HG03103 (cell line): ENCODE data around the gene CFAP20DC.

ENCODE experiments used
- ATAC-seq: cut with Tn5 transposase; IDR thresholded peaks from one replicate; pipeline ENCODE4 v1.9.1; 2021; ENCODE audit warnings: low read depth; ENCODE audit not compliant: unreplicated experiment

Gene CFAP20DC

DNA sequence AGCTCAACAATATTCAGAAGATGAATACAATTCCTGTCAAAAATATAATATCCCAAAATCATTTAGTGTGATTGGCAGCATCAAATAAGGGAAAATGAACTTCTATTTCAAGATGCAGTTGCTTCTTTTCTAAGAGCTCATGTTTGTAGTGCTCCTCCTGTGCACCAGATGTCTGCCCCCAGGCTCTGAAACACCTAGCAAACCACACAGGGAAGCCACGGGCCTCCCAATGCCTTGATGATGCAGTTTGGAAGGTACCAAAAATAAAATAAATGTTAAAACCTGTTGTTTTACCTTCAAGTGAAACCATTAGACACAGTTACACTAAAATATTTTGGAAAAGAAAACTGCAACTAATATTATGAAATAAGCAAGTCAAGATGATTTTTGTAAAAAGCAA, 22.2 kb downstream of the CFAP20DC start:
- no peak for ATAC-seq

- no peak for ATAC-seq
Measured at GRCh38 chr3:59023612-59024011, 26.2 kb downstream of the CFAP20DC start.

DNA sequence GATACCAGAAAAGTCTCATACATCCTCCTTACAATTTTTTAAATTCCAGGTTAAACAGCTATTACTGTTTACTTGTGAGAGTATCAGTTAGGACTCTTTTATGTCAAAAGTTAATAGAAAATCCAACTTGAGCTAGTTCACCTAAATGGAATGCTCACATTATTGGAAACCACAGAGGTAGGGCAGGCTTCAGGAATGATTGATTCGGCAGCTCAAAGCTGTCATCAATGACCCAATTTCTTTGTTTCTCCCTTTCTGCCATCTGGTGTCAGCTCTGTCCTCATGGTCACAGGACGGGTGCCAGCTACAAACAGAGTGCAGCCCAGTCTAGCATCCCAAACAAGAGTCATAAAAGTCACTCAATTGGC, 32.2 kb downstream of the CFAP20DC start:
- no peak for ATAC-seq

- ATAC-seq = no peak
Measured at GRCh38 chr3:59016930-59017616, 32.8 kb downstream of the CFAP20DC start.

- no peak for ATAC-seq
Measured at GRCh38 chr3:59013611-59014010, 36.2 kb downstream of the CFAP20DC start.

DNA sequence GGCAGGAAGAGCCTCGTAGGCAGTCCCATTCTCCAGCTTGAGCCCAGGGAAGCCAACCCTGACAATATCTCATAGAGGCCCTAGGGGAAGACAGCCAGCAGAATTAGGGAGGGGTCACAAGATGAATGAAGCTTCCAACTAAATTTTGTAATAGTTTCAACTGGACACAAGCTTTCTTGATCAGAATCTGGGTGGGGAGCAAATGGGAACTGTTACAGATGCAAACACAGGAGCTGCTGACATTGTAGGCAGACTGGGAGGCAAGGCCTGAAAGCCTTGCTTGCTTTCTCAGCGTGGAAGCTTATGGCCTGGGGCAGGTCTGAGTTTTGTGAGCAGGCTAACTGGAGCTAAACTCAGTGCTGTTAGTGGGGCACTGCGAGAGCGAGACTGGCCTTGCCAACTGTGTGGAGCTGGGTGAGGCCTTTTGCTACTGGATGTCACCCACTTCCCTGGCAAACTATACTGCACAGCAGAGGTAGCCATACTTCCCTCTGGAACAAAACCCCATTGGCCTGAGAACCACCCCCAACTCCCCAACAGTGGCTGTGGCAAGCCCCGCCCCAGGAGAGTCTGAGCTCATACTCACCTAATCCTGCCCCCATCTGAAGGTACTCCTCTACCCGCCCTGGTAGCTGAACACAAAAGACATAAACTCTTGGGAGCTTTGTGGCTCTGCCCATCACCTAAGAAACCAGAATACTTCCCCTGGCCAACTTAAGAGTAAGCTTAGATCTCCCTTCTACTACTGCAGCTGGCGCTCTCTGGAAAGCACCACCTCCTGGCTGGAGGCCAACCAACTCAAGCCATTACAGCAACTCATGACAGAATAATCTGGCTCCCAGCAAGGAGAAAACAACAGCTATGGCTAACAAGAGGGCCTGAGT, 42.9 kb downstream of the CFAP20DC start:
- ATAC-seq = no peak

GRCh38 chr3:59001675-59002074, 48.1 kb downstream of the CFAP20DC start:
- ATAC-seq = no peak

DNA sequence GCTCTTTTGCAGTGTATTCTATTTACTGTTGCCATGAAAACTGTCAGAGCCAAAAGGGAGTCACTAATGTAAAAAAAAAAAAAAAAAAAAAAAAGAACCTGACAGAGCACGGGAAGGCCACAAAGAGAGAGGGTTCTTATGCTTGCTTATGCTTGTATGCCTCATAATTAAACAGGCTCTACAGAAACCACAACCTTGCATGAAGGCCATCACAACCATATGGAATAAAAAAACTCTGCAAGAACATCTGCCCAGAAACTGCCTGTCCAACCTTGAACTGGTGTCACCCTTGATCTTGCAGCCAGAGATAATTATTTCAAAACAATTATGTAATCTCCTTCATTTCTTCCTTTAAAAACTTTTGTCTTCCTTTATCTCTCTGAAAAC, 50.1 kb downstream of the CFAP20DC start:
- no peak for ATAC-seq

DNA sequence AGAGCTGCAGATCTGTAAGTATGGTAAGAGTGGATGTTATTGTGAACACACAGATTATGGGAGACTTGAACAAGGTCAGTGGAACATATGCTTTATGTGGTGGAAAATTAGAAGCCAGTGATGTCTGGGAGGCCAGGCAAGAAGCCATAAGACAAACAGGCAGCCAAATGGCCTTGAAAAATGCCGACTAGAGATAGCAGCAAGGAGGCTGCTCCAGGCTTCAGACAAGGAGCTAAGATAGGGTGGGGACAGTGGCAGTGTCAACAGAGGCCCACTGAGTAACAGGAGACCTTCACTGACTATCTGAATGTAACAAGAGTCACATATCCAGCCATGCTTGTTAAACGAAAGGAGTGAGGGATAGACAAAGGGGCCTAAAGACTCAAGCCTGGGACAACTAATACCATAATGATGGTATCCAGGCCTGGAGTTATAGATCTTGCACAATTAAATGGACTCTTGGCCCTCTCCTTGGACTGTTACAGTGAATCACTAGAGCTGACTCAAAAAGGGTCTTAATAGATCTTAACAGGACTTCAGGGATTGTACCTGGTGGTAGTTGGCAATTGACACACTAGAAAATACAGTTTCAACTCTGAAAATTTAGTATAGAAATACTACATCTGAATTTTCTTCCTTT, 50.6 kb downstream of the CFAP20DC start:
- no peak for ATAC-seq

GRCh38 chr3:58998476-58999117, 51.2 kb downstream of the CFAP20DC start:
- no peak for ATAC-seq

GRCh38 chr3:58996730-58997129, 53.1 kb downstream of the CFAP20DC start:
- ATAC-seq = no peak

GRCh38 chr3:58994746-58995330, 55.0 kb downstream of the CFAP20DC start:
- ATAC-seq = no peak

DNA sequence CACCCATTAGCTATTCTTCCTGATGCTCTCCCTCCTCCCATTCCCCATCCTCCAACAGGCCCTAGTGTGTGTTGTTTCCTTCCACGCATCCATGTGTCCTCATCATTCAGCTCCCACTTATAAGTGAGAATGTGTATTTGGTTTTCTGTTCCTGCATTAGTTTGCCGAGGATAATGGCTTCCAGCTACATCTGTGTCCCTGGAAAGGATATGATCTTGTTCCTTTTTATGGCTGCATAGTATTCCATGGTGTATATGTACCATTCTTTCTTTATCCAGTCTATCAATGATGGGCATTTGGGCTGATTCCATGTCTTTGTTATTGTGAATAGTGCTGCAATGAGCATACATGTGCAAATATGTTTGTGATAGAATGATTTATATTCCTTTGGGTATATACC, 56.3 kb downstream of the CFAP20DC start:
- ATAC-seq = no peak

- ATAC-seq = no peak
Measured at GRCh38 chr3:58991623-58992022, 58.2 kb downstream of the CFAP20DC start.

DNA sequence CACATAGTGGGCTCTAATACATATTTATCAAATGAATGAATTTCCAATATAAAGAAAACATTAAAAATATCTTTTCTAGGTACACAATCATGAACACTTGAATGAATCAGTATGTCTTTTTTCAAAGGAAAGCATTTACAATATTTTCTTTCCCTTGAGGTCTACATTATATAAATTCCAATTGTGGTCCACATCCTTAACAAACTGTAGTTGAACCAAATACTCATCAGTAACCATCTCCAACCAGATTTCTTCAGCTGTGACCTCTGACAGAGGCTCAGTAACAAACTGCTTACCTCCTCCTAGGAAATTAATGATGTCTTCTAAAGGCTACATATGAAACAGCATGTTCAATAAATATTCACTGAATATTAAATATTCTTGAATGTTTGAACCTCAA, 58.8 kb downstream of the CFAP20DC start:
- no peak for ATAC-seq

DNA sequence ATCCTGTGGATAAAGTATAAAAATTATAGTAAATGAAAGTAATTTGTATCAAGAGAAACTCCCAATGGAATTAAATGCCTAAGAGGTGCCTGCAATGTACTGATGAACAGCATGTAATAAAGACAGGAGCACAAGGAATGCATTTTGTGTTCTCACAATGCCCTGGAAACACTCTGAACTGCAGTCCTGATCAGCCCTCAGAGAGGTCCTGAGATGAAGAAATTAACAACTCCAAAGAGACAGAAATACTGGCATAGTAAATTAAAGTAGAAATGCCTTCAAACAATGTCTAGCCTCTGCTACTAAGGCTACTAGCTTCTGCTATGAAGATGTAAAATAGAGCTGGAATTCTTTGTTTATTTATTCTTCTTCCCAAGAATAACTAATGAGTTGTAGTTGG, 59.9 kb downstream of the CFAP20DC start:
- no peak for ATAC-seq

DNA sequence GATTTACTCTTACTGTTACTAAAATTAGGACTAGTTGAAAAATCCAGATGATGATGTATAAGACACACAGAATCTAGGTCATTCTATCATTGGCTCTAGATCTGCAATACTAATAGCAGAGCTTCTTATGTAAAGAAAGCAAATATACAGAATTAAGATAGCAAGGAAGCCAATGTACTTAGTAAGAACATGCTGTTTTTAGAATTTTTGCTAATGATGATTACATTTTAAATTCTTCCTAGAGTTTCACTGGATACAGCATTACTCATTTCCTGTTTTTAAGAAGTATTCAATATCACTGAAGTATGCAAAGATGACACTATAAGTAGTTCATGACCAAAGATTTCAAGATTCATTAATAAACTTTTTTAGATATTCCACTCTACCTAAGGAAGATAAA, 60.7 kb downstream of the CFAP20DC start:
- ATAC-seq = no peak

DNA sequence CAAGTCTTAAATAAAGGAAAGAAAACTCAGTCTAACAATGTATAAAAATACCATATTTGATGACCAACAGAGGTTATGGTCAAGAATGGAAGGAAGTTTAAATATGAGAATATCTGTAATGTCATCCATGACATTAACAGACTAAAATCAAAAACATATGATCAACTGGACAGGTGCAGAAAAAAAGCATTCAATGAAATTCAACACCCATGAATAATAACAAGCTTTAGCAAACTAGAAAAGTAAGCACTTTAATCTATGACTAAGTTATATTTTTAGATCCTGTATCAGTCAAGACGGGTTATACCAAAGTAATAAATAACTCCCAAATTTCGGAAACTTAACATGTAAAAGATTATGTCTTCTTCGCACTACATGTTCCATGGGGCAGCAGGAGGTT, 61.8 kb downstream of the CFAP20DC start:
- no peak for ATAC-seq

GRCh38 chr3:58986654-58987053, 63.2 kb downstream of the CFAP20DC start:
- no peak for ATAC-seq

DNA sequence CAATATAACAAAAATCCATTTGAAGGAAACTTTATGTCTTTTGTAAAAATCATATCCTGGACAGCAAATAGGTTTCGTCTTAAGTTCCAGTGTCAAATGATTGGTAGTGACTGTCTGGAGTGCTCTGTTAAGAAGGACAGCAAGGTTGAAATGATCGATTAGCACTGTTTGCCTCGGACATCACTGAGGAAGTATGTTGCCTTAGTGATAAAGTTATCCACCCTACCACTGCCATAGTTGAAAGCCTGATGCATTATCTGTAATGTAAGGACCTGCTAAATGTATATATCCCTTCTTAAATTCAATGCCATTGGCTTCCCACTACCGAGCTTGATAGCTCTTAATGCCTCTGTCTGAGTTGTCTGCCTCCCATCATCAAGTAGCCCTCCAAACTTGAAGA, 70.0 kb downstream of the CFAP20DC start:
- no peak for ATAC-seq

DNA sequence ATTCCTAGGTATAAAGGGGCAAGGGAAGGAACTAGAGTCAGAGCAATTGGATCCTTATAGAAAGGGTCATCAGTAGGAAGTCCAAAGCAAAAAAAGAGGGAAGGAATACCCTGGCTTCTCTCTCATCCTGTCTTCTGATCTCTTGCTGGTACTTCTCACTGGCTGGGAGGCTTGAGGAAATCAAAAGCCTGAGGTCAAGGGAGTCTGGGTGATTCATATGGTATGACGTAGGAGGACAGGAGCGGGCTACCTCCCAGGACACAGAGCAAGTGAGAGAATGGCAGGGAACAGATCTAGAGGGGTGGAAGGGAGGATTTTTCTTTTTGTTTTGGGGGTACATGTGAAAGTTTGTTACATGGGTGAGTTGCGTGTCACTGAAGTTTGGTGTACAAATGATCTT, 76.0 kb downstream of the CFAP20DC start:
- no peak for ATAC-seq
